HG02798 (cell line): Measurements from ENCODE around the gene OVOL2.

Experiments
- ATAC-seq: cut with Tn5 transposase; IDR thresholded peaks from one replicate; pipeline ENCODE4 v1.9.1; 2021; ENCODE audit warnings: mild to moderate bottlenecking; ENCODE audit not compliant: unreplicated experiment, poor library complexity

The OVOL2 gene

DNA sequence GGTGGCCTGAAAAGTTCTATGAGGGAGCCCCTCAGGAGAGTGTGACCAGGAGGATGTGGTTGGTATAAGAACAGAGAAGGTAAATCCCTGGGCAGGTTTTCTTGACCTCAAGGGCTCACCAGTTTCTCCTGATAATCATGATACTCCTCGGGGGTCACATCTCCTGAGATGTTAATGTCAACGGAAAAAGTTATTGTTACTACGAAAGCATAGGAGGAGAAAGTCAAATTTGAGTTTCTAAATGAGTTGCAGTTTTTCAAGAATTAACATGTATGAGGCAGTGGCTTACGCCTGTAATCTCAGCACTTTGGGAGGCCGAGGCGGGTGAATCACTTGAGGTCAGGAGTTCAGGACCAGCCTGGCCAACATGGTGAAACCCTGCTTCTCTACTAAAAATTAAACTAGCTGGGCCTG lies 65.5 kb downstream of the OVOL2 start:
- peak; percentile 75 for ATAC-seq

DNA sequence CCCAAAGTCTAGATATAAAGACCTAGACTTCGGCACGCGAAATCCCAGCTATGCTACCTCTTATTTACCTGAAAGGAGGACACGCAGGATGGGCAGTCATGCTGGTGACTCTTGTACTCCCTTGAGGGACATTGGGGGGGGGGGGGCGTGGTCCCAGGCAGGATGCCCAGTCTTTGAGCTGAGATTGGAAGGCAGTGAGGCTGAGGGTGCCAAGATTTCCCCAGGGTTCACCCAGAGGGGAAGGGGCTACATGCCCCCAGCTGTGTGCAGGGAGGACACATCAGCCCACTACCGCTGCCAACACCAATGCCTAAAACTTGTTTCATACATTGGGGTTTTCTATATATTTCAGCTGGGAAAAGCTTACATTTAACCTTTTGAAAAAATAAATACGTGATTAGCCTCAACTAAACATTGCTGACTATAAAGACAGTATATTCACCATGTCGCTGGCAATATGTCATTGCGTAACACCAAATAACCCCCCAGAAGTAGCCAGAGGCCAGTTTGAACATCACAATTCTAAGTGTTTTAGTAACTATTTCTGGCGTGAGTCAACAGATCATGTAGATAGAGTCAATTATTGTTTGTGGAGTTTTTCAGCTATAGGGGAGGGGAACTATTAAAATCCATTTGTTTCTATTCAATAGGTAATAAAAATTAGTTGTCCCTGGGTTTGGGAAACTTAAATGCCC lies 67.3 kb downstream of the OVOL2 start:
- ATAC-seq = no peak

DNA sequence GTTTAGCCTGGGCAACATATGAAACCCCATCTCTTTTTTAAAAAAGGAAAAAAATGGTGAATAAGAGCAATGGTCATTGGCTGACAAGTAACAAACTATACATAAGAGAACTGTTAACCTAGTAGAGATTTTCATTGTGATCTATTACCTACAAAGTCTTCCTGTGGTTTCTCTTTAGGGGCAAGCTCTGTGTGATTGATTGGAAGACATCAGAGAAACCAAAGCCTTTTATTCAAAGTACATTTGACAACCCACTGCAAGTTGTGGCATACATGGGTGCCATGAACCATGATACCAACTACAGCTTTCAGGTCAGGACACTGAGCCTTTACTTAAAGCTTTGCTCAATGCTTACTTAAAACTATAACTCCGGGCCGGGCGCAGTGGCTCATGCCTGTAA lies 69.7 kb downstream of the OVOL2 start:
- ATAC-seq = no peak

DNA sequence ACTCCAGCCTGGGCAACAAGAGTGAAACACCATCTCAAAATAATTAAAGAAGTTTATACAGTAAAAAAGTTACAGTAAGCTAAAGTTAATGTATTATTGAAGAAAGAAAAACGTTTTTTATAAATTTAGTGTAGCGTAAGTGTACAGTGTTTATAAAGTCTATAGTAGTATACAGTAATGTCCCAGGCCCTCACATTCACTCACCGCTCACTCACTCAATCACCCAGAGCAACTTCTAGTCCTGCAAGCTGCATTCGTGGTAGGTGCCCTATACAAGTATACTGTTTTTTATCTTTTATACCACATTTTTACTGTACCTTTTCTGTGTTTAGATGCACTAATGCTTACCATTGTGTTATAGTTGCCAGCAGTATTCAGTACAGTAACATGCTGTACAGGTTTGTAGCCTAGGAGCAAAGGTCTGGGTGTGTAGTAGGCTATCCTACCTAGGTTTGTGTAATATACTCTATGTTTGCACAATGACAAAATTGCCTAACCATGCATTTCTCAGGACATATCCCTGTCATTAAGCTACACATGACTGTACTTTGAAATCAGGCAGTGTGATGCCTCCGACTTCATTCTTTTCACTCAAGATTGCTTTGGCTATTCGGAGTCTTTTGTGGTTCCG lies 72.2 kb downstream of the OVOL2 start:
- ATAC-seq = no peak

DNA sequence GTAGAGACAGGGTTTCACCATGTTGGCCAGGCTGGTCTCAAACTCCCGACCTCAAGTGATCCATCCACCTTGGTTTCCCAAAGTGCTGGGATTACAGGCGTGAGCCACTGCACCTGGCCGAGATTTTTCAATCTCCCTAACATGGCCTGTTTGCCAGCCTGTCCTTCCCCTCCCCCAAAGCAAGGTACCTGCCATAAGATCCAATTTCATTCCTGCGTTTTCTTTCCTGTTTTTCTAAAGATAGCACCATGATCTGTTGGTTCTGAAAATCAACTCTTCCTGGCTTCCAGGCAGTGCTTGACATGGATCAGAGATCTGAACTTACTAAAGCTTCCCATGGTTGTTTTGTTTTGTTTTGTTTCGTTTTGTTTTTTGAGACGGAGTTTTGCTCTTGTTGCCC lies 81.4 kb downstream of the OVOL2 start:
- no peak for ATAC-seq
